Activated T-cell treated with anti-CD3 and anti-CD28 coated beads for 1 hour (primary cell): ENCODE data around the gene ITIH5.

Source experiments
- DNase-seq: peaks from one replicate; pipeline ENCODE4 v3.0.0-alpha.2; 2020; ENCODE audit warnings: low read depth

Gene ITIH5

DNA sequence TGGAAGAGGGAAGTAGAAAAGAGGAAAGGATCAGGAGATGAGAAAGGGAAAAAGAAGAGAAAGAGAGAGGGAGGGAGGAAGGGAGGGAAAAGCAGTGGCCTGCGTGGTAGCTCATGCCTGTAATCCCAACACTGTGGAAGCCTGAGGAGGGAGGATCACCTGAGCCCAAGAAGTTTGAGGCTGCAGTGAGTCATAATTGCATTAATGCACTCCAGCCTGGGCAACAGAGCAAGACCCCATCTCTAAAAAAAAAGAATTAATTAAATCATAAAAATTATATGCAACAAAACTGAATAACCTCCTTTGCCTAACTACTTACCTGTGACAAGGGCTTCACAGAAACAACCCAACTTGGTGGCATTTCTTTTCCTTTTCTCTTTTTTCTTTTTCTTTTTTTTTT is 148.1 kb downstream of the ITIH5 start:
- DNase-seq: no peak

DNA sequence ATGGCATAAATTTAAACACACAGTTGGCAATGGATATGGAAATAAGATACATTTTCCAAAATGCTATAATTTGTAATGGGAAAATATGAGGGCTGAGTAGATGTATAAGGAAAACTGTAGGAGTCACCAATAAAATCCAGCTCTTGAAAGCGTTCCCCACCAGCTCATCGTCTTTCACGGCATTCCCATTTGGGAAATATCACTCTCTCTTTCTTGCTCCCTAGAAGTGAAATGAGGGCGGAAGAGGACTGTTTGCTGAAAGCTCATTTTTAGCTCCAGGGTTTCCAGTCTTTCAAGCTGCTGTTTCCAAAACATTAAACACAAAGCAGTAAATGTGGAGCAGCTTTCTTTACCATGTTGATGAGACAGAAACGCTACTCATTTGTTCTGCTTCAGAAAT is 151.3 kb downstream of the ITIH5 start:
- DNase-seq: no peak

DNA sequence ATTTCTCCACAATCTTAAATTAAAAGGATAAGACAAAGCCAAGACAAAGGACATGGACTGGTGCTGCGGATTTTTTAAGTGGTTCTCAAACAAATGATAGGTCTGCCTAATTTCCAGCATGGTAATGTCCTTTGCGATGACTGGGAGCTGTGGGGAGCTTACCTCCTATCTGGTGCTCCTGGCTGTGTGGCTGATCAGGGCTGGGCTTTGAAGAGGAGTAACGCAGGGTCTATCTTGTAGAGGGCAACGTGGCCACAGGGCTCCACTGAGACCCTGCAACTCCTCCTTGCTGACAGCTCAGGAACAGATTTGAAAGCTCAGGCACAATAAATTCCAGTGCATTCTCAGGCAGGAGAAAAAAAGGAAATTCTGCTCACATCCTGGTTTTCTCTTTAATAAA is 152.8 kb downstream of the ITIH5 start:
- no peak for DNase-seq

DNA sequence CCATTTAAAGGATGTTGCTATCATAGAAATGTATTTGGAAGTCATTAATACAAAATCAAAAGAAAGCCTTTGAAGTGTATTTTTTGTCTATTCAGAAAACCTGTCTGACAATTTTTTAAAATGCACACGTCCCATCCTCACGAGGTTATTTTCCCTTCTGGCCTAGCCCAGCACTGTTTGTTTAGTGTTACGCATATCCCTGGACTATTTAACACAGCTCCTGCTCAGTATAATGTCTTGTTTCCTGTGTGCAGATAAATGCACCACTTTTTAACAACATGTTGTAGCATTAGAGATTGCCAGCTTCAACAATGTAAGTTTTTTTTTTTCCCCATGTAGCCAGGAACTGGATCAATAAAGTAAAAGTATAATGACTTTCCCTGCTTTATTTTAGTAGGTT is 153.3 kb downstream of the ITIH5 start:
- no peak for DNase-seq

DNA sequence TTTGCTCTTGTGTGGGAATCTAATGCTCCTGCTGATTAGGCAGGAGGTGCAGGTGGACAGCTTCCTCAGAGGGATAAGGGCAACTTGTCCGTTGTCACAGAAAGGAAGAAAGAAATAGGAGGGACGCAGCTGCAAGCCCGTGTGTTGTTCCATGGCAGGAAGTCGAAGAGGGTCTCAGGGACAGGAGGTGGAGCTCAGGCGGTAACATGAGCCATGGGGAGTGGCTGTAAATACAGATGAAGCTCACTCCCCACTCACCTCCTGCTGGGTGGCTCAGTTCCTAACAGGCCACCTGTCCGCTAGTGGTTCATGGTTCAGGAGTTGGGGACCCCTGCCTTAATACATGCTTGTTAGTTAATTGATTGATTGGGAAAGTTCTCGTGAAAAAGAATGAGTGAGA is 154.3 kb downstream of the ITIH5 start:
- DNase-seq: no peak

DNA sequence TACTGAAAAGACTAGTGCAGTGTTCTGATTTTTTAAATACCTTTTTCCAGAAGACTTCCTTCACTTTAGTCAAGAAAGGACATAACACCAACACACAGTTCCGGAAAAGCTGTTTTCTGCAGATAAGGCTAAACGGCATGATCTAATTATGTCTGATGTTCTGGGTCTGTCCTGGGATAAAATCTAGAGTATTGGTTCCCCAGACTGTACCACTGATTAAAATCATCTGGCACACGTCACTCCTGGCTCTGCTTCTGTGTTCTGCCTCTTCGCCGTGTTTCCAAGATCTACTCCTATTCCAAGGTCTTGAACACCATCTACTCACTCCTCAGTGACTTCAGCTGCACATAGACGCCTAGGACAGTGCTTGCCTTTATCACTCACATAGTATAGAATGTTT is 155.2 kb downstream of the ITIH5 start:
- no peak for DNase-seq
